K562 (cell line): ENCODE measurements around the gene SETD3.

Source experiments
- CCNT2 ChIP-seq: IDR thresholded peaks from 2 replicates; pipeline ENCODE4 v1.6.1; 2011; ENCODE audit warnings: borderline replicate concordance, low read depth, mild to moderate bottlenecking, moderate library complexity, mixed read lengths, low read length; ENCODE audit not compliant: insufficient read length; ENCODE audit errors: extremely low read depth
- CHCHD3 ChIP-seq: fragments of 250-450 bp; sonication (Bioruptor Pico); IDR thresholded peaks from 2 replicates; pipeline ENCODE4 v2.1.2; 2022; ENCODE audit warnings: mild to moderate bottlenecking
- CTCF ChIP-seq, 3 experiments: IDR thresholded peaks in 2 of 3; conservative IDR thresholded peaks in 1 of 3; 2 replicates each; pipeline ENCODE4 v1.5.1; 2011 to 2012; ENCODE audit warnings: low read length in 3 of 3, mild to moderate bottlenecking in 3 of 3, control low read depth in 2 of 3, improper control_type of control experiment in 1 of 3, inconsistent platforms in 1 of 3, low read depth in 1 of 3, mixed read lengths in 1 of 3, moderate library complexity in 1 of 3; ENCODE audit not compliant: insufficient read depth in 2 of 3
- PREB ChIP-seq: sonication (generic); formaldehyde crosslinking; IDR thresholded peaks from 2 replicates; pipeline ENCODE4 v1.8.1; 2023; ENCODE audit warnings: mild to moderate bottlenecking, missing genetic modification reagents
- YY1 ChIP-seq, 3 experiments: IDR thresholded peaks; 2 replicates each; pipeline ENCODE4 v1.6.1; 2011; ENCODE audit warnings: low read length in 2 of 3, mild to moderate bottlenecking in 2 of 3, moderate library complexity in 2 of 3, borderline replicate concordance in 1 of 3, control low read depth in 1 of 3, low read depth in 1 of 3; ENCODE audit not compliant: insufficient read depth in 3 of 3, insufficient replicate concordance in 2 of 3, control insufficient read depth in 1 of 3, insufficient read length in 1 of 3; ENCODE audit errors: extremely low read depth in 1 of 3
- TF ChIP-seq, protein P1 (sequence below): fragments of 450-650 bp; IDR thresholded peaks from 2 replicates; pipeline ENCODE4 v1.6.1; 2018; ENCODE audit warnings: mild to moderate bottlenecking, low read depth; ENCODE audit not compliant: partially characterized antibody

GRCh38 chr14:99519347-99519881, 38.8 kb upstream of the SETD3 start:
- TF ChIP-seq YY1 (IDR thresholded peaks at IDR 0.05; ENCODE audit: borderline replicate concordance in 1 of 3, control insufficient read depth in 1 of 3, extremely low read depth in 1 of 3, insufficient read depth in 3 of 3, insufficient read length in 1 of 3, insufficient replicate concordance in 2 of 3, low read depth in 1 of 3, low read length in 2 of 3) (no peak), CTCF (IDR thresholded peaks at IDR 0.05 in 2 of 3, conservative IDR thresholded peaks at IDR 0.05 in 1 of 3; ENCODE audit: insufficient read depth in 2 of 3, low read depth in 1 of 3, low read length in 3 of 3) (no peak), PREB (CRISPR knock-in tag) (no peak), CHCHD3 (CRISPR knock-in tag) (no peak), CCNT2 (no peak)
- TF ChIP-seq, protein P1, sequence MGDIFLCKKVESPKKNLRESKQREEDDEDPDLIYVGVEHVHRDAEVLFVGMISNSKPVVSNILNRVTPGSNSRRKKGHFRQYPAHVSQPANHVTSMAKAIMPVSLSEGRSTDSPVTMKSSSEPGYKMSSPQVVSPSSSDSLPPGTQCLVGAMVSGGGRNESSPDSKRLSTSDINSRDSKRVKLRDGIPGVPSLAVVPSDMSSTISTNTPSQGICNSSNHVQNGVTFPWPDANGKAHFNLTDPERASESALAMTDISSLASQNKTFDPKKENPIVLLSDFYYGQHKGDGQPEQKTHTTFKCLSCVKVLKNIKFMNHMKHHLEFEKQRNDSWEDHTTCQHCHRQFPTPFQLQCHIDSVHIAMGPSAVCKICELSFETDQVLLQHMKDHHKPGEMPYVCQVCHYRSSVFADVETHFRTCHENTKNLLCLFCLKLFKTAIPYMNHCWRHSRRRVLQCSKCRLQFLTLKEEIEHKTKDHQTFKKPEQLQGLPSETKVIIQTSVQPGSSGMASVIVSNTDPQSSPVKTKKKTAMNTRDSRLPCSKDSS: no peak
